NCI-H1417 treated with DMSO at 0.1 percent for 48 hours (cell line): ENCODE data around the gene OSM.

Experiments
- DNase-seq: peaks from one replicate; lab custom pipeline; 2025; lab: John Stamatoyannopoulos, UW

OSM gene

DNA sequence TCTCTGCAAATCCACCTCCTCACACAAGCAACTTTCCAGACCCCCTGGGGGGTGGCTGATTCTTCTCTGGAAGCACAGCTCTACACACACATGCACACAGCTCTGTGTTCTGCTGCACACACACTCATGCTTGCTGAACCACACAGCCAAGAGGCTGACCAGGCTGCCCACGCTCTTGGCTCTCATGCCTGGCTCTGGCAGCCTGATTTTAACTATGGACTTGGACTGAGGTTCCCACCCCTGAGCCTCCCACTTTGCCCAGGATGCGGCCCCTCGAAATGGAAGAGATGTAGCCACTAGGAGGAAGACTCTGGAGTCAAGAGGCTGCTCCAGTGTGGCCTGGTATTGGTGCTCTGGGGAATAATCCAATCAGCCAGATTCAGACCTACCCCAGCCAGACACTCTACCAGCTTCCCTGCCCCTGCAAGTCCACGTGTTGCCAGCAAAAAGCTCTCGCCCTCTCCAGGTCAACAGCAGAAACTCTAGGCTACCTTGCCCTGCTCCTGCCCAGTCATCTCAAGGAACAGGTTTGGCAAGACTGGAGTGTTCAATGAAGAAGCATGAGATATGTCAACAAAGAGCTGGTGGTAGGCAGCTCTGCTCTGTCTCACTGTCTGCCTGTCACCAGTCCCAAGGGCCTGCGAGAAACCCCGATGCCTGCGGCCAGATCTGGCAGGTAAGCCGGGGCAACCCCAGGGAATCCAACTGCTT is 31.5 kb upstream of the OSM start:
- DNase-seq = no peak

DNA sequence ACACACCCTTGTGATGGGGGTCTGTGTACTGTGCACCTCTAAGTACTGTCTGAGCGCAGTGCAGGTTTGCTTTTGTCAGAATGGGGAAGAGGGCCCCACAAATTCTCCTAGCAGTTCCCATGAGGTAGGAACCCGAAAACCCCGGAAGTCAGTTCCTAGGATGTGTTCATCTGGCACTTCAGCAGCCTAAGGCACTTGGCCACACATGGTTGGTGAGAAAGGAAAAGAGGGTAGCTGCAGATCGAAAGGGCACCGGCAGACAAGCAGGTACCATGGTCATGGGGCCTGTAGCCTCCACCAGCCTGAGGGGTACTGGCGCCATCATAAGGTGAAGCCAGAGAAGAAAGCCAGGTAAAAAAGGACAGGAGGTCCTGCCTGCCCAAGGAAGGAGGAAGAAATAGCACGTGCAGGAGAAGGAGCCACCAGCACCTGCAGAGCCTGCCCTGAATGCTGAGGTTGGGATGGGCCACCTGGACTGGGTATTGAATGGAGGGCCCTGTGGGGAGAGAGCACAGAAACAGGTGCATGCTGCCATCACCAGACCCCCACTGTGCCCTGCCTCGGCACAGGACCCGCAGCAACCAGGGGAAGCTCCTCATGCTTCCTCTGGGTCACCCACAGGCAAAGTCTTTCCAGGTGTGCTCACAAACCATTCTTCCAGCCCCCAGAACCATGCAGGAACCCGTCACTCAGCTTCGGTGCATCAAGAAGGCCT is 30.8 kb upstream of the OSM start:
- no peak for DNase-seq

DNA sequence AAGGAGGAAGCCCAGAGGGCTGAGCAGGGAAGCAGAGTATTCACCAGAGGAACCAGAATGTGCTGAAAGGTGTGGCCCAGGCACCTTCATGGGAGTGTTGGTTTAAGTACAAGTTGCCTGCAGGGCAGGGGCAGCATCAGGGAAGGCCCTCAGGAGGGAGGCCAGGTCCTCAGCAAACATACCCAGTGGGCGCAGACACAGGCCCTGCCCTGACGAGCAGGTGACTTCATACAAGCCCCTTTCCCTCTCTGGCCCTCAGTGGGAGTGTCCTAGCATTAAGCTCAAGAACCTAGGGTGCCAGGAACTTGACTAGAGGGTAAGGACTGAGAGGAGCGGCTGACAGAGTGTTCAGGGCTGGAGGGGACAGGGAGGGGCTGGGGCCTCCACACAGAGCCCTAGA is 30.2 kb upstream of the OSM start:
- DNase-seq = no peak

- no peak for DNase-seq
These were observed 29.7 kb upstream of the OSM start for GRCh38 chr22:30296324-30296723.

DNA sequence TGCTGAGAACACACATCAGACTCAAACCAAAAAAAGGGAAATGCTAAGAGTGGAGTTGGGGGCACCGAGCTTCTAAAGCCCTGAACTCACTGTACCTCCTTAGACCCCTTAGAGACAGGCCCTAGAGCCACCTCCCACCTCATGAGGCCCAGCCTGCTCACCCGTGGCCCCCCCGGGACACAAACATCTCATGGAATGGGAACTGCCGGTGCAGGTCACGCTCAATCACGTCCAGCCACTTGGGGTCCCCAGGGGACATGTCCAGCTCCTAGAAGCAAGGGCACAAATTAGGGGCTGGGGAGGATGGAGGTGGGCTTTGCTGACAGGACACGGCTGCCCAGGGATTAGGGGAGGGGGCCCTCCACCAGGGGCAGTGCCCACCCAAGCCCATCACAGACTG is 28.9 kb upstream of the OSM start:
- DNase-seq = no peak

- no peak for DNase-seq
These were observed 28.2 kb upstream of the OSM start for GRCh38 chr22:30294830-30295229.

- no peak for DNase-seq
These were observed 27.4 kb upstream of the OSM start for GRCh38 chr22:30294066-30294465.

DNA sequence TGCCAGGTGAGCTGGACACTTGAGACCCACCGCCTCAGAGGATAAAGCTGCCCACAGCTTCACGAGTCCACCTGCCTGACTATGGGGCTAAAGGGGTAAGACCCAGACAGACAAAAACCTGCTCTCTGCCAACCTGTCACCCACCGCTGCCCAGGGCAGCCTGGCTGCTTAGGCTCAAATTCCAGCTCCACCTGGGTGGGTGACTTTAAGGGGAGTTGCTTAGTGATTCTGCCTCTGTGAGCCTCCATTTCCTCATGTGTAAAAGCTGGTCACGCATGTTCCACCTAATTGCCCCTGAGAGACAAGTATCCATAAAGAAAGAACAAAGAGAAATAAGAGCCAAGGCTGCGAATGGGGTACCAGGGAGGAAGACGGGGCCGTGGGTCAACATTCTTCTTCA is 26.4 kb upstream of the OSM start:
- DNase-seq = no peak

DNA sequence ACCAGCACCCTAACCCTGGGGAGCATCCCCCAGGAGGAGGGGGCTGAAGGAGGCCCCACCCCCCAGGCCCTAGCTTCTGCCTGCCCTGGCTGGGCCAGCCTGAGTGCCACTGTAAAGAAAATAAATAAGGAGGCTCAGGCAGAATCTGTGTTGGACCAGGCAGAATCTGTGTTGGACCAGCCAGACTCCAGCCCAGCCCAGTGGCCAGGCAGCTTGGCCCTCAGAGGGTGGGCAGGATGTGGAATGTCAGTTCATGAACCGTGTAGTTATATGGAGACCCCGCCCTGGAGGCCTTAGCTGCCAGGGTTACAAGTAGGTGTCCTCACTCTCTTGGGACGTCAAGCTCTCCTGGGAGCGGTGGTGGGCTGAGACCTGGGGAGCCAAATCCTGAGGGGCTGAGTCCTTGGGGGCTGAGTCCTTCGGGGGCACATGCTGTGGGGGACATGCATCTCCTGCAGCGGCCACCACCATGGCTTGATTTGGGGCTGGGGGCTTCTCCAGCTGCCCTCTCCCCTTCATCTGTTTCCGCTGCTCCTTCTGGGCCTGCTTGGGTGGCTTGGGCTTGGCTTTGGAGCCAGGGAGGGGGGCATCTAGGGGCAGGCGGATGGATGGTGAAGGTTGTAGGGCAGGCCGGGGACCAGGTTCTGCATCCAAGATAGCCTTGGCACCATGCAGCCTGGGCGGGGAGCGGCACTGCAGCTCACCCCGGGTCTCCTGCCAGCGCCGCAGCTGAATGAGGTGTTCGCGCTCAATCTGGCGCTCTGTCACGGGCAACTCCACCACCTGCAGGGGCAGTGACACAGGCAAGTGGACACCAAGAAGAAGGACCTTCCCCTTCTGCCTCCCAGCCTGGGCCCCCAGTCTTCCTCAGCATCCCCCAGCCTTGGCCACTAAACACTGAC is 25.7 kb upstream of the OSM start:
- DNase-seq = no peak

- DNase-seq = no peak
These were observed 24.6 kb upstream of the OSM start for GRCh38 chr22:30291058-30291892.

DNA sequence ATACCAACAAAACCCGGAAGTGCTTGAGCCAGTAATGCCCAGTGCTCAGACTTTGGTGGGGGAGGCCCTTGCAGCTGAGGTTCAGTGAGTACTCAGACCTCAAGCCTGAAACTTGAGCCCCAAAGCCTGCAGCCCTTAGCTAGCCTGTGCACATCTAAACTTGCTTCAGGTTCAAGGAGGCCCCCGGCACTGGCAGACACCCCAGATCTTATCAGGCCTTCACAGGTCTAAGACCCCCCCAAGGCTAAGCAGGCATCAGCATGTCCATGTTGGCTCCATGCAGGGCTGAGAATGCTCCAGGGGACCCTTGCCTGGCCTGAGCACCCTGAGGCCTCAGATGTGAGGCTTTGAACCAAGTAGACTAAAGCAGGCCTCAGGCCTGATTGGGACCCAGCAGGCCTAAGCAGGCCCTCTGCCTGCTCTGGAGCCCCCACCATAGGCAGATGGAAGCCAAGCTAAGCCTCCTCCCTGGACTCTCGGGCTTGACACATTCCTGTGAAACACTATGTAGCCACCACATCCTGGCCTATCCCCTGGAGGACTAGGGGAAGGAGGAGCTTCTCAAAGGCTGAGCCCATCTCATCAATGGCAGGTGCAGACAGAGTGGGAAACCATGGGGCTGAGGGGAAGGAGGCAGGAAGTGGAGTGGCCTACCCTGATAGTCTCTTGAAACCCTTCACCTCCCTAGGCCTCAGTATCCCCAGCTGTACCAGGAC is 23.8 kb upstream of the OSM start:
- no peak for DNase-seq

DNA sequence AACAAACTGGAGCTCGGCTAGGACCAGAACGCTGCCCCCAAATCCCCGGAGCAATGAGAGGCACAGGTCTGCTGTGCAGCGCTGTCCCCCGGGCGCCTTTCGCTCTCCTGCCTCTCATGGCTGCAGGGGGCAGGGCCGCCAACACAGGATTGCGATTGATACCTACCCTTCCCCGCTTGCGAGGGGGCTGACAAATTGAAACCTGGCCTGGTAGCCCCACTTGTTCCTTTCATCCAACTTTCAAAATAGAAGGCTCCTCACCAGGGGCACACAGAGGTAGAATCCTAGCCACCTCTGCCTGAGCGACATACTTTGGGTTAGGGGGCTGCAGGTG is 23.3 kb upstream of the OSM start:
- no peak for DNase-seq

DNA sequence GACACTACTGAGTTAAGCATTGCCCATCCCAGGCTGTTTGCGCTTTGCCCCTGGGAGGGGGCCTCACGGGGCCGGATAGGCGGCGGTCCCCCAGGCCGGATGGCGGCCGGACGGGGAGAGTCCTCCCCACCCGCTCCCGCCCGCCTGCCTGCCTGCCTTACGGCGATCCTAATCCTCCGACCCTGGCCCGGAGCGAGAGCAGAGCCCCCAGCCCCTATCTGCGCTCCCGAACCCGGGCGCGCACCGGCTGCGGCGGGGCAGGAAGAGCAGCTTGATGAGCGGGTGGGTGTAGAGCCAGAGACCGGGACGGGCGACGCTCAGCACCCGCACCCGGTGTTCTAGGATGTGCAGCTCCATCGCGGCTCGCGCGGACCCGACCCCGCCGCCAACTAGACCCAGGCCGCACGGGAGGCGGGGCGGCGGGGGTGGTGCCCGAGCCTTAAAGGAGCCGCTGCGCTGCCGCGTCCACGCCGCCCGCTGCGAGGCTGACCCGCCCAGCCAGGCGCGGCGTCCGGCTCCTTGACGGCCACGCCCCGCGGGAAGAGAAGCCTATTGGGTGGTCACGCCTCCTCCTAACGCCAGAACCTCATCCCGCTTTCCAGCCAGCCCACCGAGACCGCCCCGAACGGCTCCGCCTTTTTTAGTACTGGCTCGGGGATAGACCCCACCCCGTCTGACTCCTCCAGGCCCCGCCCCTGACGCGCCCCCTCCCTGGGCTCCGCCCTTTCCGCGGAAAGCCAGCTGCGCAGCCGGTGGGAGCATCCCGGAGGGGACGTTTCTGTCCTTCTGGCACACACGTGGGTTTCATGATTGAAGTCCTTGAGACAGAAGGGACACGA is 22.7 kb upstream of the OSM start, which contains the start of gene CASTOR1:
CASTOR1 (minus strand) TSS at position 365 of the 839 bp plus-strand sequence; CDS start at position 357, 8 bp downstream.
- DNase-seq = peak; percentile 51

GRCh38 chr22:30288419-30289140 is 21.9 kb upstream of the OSM start:
- DNase-seq = no peak

DNA sequence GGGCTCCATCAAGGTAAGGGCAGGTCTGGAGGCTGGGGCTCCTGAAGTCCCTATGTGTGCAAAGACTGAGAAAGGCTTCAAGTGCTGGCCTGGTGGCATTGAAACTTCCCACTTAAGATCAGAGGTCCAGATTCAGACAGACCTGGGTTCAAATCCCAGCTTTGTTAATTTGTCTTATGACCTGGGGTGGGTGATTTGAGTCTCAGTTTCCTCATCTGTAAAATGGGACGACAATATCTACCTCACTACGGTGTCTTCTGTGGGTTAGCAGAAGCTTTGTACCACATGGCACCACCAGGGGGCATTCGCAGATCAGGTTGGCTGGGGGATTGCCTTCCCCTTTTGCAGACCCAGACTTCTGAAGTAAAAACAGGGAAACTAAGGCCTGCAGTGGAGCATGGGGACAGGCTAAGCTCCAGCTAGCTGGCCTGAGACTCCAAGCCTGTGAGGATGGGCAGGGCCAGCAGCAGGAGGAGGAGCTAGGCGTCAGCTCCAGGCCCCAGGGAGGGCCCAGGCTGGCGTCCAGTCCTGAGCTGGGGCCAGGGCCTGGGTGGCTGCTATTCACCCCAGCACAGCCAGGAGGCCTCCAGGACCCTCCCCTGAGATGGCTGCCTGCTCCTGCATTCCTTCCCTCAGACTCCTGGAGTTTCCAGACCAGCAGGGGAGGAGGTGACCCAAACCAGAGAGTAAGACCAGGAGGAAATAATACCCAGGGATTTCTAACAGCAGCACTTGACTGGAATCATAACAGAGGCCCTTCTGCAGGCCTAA is 21.2 kb upstream of the OSM start:
- no peak for DNase-seq

DNA sequence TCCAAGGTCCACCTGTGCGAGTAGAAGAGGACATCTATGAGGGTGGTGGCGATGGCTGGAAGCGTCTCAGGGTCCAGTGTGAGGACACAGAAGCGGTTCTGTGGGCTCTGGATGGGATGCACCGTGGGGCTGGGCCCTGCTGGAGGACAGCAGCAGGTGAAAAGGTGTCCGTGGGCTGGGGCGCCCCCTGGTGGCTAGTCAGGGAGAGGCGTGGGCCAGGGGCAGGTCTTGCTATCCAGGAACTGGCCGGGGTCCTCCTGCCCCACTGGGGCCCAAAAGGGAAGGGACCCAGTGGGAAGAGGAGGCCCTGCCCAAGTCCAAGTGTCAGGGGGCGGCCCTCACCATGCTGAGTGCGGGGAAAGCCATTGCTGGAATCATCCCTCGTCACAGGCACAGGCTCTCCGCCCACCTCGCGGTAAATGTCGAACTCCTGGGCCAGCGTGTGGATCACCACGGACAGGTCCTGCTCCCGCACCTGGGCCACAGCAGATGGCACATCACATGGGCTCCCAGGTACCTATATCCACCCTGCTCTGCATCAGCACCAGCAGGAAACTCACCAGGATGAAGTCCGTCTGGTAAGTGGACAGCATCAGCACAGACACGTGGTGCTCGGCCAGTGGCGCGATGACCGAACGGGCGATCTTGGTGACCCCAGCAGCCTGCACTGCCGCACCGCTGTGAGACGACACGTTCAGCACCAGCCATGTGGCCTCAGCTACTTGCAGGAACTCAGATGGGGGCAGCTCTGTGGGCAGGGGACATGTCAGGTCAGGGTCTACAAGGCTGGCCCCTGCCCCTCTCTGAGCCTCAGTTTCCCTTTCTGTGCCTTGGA is 20.4 kb upstream of the OSM start:
- DNase-seq = no peak

GRCh38 chr22:30286331-30286730 is 19.7 kb upstream of the OSM start:
- DNase-seq = no peak

- DNase-seq = no peak
These were observed 19.2 kb upstream of the OSM start for GRCh38 chr22:30285846-30286200.
